ENCODE data around the gene LGALS7. TPM values are rescaled to one million over a fixed set of nuclear protein-coding genes. Genes with fewer than 3 reads are reported as not detected.

LGALS7 gene
- total and polyA plus RNA-seq, 2 of the 4 experiments (the other 2 are of a cell fraction) = not detected

GRCh38 chr19:38737921-38738737 lies 35.2 kb downstream of the LGALS7 start:
- no peak overlapping the region for H3K14ac ChIP-seq (replicated peaks; ENCODE audit: low read depth, low read length)
- no peaks in the 10 kb centered on the region for H3K9me3 ChIP-seq (ENCODE audit: control insufficient read depth, insufficient read depth, low read length)
- H2BK5ac ChIP-seq (ENCODE audit: low read depth, low read length, poor library complexity, severe bottlenecking) = no peak overlapping the region
- in situ Hi-C loops (cut with MboI; ENCODE audit: low sequenced_read_pairs) (loop anchor here (25.0 kb wide), 1 partner anchor 174 kb away; the partner anchor contains the start of gene CCER2), dilution Hi-C loops (cut with HindIII; ENCODE audit: low sequenced_read_pairs, unreplicated experiment) (no loop called here), intact Hi-C loops (cut with micrococcal nuclease) (no loop called here)
- peaks cover 13% of the 10 kb centered on the region for H3K4me1 ChIP-seq (ENCODE audit: control insufficient read depth, insufficient read depth, low read length)
- TF ChIP-seq MAFK (IDR thresholded peaks at IDR 0.05; ENCODE audit: low read depth, low read length) (no peak), SMC3 (IDR thresholded peaks at IDR 0.05; ENCODE audit: low read depth, low read length) (no peak), RCOR1 (IDR thresholded peaks at IDR 0.05; ENCODE audit: insufficient replicate concordance, low read length) (no peak), MAZ (IDR thresholded peaks at IDR 0.05; ENCODE audit: borderline replicate concordance, low read depth, low read length) (no peak), NFE2L2 (IDR thresholded peaks at IDR 0.05; ENCODE audit: low read depth, low read length) (no peak), CHD1 (IDR thresholded peaks at IDR 0.05; ENCODE audit: low read depth, low read length) (no peak), MXI1 (IDR thresholded peaks at IDR 0.05; ENCODE audit: borderline replicate concordance, low read depth, low read length) (no peak), BHLHE40 (IDR thresholded peaks at IDR 0.05; ENCODE audit: low read depth, low read length) (no peak), RFX5 (IDR thresholded peaks at IDR 0.05; ENCODE audit: low read depth, low read length) (no peak)
- no peak overlapping the region for H4K5ac ChIP-seq (ENCODE audit: low read depth, low read length)
- H4K20me1 ChIP-seq (ENCODE audit: insufficient read depth, low read length) = peaks cover 20% of the 10 kb centered on the region
- no peaks in the 10 kb centered on the region for H3K27me3 ChIP-seq (ENCODE audit: control insufficient read depth, insufficient read depth, low read length)
- peak overlapping the region; percentile 16; the same call in 1 of the 2 replicates for H2AK5ac ChIP-seq (ENCODE audit: low read depth, low read length)
- H3K9ac ChIP-seq (ENCODE audit: low read depth, low read length) = no peak overlapping the region
- no peak overlapping the region; the same call in 2 of the 3 replicates for H2BK15ac ChIP-seq (ENCODE audit: low read depth, low read length)
- no peak overlapping the region for H3K27ac ChIP-seq (ENCODE audit: insufficient read depth, low read length)
- 0 out of 2 replicates have a peak, but pooled peaks cover 3% of the 10 kb centered on the region for H3K9me1 ChIP-seq (ENCODE audit: insufficient read depth, low read length)
- H3K4me2 ChIP-seq (ENCODE audit: low read depth, low read length) = no peak overlapping the region
- no peak overlapping the region for H3K4me3 ChIP-seq (ENCODE audit: insufficient read depth, low read depth, low read length)
- H2AK9ac ChIP-seq (replicated peaks; ENCODE audit: low read depth, low read length, poor library complexity) = peak overlapping the region; percentile 28
- DNase-seq (no peak), ATAC-seq (ENCODE audit: low read depth) (no peak)
- ChIA-PET POLR2A (ENCODE audit: unreplicated experiment) (interaction anchor here (0.6 kb wide), 1 partner anchor 111 kb away, joined by 3 read pairs; no protein-coding TSS in a partner anchor), CTCF (no interaction called here)
- no peak overlapping the region for H3K23ac ChIP-seq (ENCODE audit: low read depth, low read length)
- H3K4ac ChIP-seq (ENCODE audit: low read depth, low read length) = no peak overlapping the region
- no peak overlapping the region for H3K56ac ChIP-seq (ENCODE audit: extremely low read depth, insufficient read depth, low read length)
- WGBS, 2 experiments (ENCODE audit: extremely low coverage in 2 of 2, insufficient read length in 1 of 2) = 100% methylated on average over 1 of the region's 21 CpGs; no CpG with 5 or more reads in 1 of the 2 experiments
- no peak overlapping the region for H3K18ac ChIP-seq (ENCODE audit: low read depth, low read length)
- no peak overlapping the region for H2AFZ ChIP-seq (replicated peaks; ENCODE audit: low read length, poor library complexity)
- no peaks in the 10 kb centered on the region; a peak in 1 of 4 replicates for H3K79me1 ChIP-seq (ENCODE audit: low read depth in 1 of 2, low read length in 2 of 2)
- H4K91ac ChIP-seq (ENCODE audit: insufficient read depth, low read depth, low read length) = no peak overlapping the region
- no peak overlapping the region for H2BK20ac ChIP-seq (ENCODE audit: low read depth, low read length)
- H3K36me3 ChIP-seq (ENCODE audit: control insufficient read depth, insufficient read depth, low read length) = no peaks in the 10 kb centered on the region
- no peak overlapping the region for H4K8ac ChIP-seq (ENCODE audit: low read depth in 2 of 2, low read length in 2 of 2)
- H2BK120ac ChIP-seq (ENCODE audit: low read depth, low read length) = no peak overlapping the region
- no TSS peak for BruUV-seq (replicated peaks)
